ENCODE measurements around the gene ACO1. TPM values are rescaled to one million over a fixed set of nuclear protein-coding genes. Genes with fewer than 3 reads are reported as not detected.

ACO1 gene
- polyA plus RNA-seq, 1 donor (not counting 4 experiments of a cell fraction or from before 2014, with no cell fraction given) = 29.2 TPM

- dilution Hi-C loops (cut with MboI; ENCODE audit: extremely low pct_ligation_motif_present, low sequenced_read_pairs) = loop anchor here (25.0 kb wide), 1 partner anchor 112 kb away; the partner anchor contains the start of genes NDUFB6, SMIM27 and TOPORS
- H3K9ac ChIP-seq (ENCODE audit: control insufficient read depth, extremely low read depth, insufficient read depth, low read length) = no peak overlapping the region
- no peak overlapping the region for H3K27ac ChIP-seq (ENCODE audit: control insufficient read depth, insufficient read depth, low read length)
- H3K79me2 ChIP-seq (ENCODE audit: control insufficient read depth, insufficient read depth, low read length) = no peaks in the 10 kb centered on the region
- H2AFZ ChIP-seq (ENCODE audit: control insufficient read depth, low read length) = no peak overlapping the region
- TF ChIP-seq CTCF (optimal IDR thresholded peaks at IDR 0.05 in 1 of 3, IDR thresholded peaks at IDR 0.05 in 1 of 3, conservative IDR thresholded peaks at IDR 0.05 in 1 of 3; ENCODE audit: extremely low read depth in 1 of 3, insufficient read depth in 2 of 3, low read length in 3 of 3) (no peak), EZH2 (IDR thresholded peaks at IDR 0.05; ENCODE audit: low read length) (no peak)
- FAIRE-seq (no peak), DNase-seq (ENCODE audit: low read depth, low spot score) (no peak)
- no peaks in the 10 kb centered on the region for H3K9me3 ChIP-seq (ENCODE audit: control insufficient read depth, low read depth, low read length)
- peaks cover 17 to 38% of the 10 kb centered on the region in 2 experiments for H3K36me3 ChIP-seq (ENCODE audit: control insufficient read depth in 2 of 2, extremely low read depth in 1 of 2, insufficient read depth in 2 of 2, low read length in 2 of 2)
- H3K9me1 ChIP-seq (ENCODE audit: control insufficient read depth, extremely low read depth, insufficient read depth, low read length) = no peaks in the 10 kb centered on the region
- no peaks in the 10 kb centered on the region for H3K4me1 ChIP-seq (ENCODE audit: control insufficient read depth, extremely low read depth, insufficient read depth, low read length)
- H3K4me2 ChIP-seq (ENCODE audit: control insufficient read depth, extremely low read depth, insufficient read depth, low read depth, low read length) = no peak overlapping the region
- H4K20me1 ChIP-seq (ENCODE audit: control insufficient read depth, extremely low read depth, insufficient read depth, low read length) = no peaks in the 10 kb centered on the region
- H3K4me3 ChIP-seq (ENCODE audit: control insufficient read depth in 2 of 3, extremely low read depth in 1 of 3, insufficient read depth in 2 of 3, low read depth in 1 of 3, low read length in 3 of 3) = no peak overlapping the region
- H3K27me3 ChIP-seq (ENCODE audit: control insufficient read depth, extremely low read depth, insufficient read depth, low read length) = no peaks in the 10 kb centered on the region
Measured at GRCh38 chr9:32449969-32450368, 65.5 kb downstream of the ACO1 start.

- H3K4me3 ChIP-seq (ENCODE audit: control insufficient read depth in 2 of 3, extremely low read depth in 1 of 3, insufficient read depth in 2 of 3, low read depth in 1 of 3, low read length in 3 of 3) = no peak overlapping the region
- no peaks in the 10 kb centered on the region for H4K20me1 ChIP-seq (ENCODE audit: control insufficient read depth, extremely low read depth, insufficient read depth, low read length)
- H3K4me2 ChIP-seq (ENCODE audit: control insufficient read depth, extremely low read depth, insufficient read depth, low read depth, low read length) = no peak overlapping the region
- no peaks in the 10 kb centered on the region for H3K4me1 ChIP-seq (ENCODE audit: control insufficient read depth, extremely low read depth, insufficient read depth, low read length)
- H3K79me2 ChIP-seq (ENCODE audit: control insufficient read depth, insufficient read depth, low read length) = no peaks in the 10 kb centered on the region
- no peak overlapping the region for H3K9ac ChIP-seq (ENCODE audit: control insufficient read depth, extremely low read depth, insufficient read depth, low read length)
- FAIRE-seq (no peak), DNase-seq (ENCODE audit: low read depth, low spot score) (no peak)
- no peak overlapping the region for H2AFZ ChIP-seq (ENCODE audit: control insufficient read depth, low read length)
- no peaks in the 10 kb centered on the region for H3K9me3 ChIP-seq (ENCODE audit: control insufficient read depth, low read depth, low read length)
- H3K27me3 ChIP-seq (ENCODE audit: control insufficient read depth, extremely low read depth, insufficient read depth, low read length) = no peaks in the 10 kb centered on the region
- TF ChIP-seq EZH2 (IDR thresholded peaks at IDR 0.05; ENCODE audit: low read length) (no peak), CTCF (optimal IDR thresholded peaks at IDR 0.05 in 1 of 3, IDR thresholded peaks at IDR 0.05 in 1 of 3, conservative IDR thresholded peaks at IDR 0.05 in 1 of 3; ENCODE audit: extremely low read depth in 1 of 3, insufficient read depth in 2 of 3, low read length in 3 of 3) (no peak)
- H3K36me3 ChIP-seq (ENCODE audit: control insufficient read depth in 2 of 2, extremely low read depth in 1 of 2, insufficient read depth in 2 of 2, low read length in 2 of 2) = peaks cover 15 to 37% of the 10 kb centered on the region in 2 experiments
- dilution Hi-C loops (cut with MboI; ENCODE audit: extremely low pct_ligation_motif_present, low sequenced_read_pairs) = no loop called here
- no peaks in the 10 kb centered on the region for H3K9me1 ChIP-seq (ENCODE audit: control insufficient read depth, extremely low read depth, insufficient read depth, low read length)
- no peak overlapping the region for H3K27ac ChIP-seq (ENCODE audit: control insufficient read depth, insufficient read depth, low read length)
Measured at GRCh38 chr9:32454280-32454679, 69.8 kb downstream of the ACO1 start.

All from keratinocyte (primary cell).